Astrocyte (in vitro differentiated cells and primary cell): ENCODE measurements around the gene RELB.

Source experiments
- EZH2 ChIP-seq: IDR thresholded peaks from 2 replicates; pipeline ENCODE4 v1.6.1; 2012; ENCODE audit warnings: mild to moderate bottlenecking, low read length, inconsistent platforms; ENCODE audit not compliant: insufficient read depth
- TF ChIP-seq, protein P1 (sequence below): IDR thresholded peaks from 2 replicates; pipeline ENCODE4 v1.5.1; 2011; ENCODE audit warnings: low read depth, mild to moderate bottlenecking, inconsistent platforms, low read length, moderate library complexity; ENCODE audit not compliant: insufficient read depth

DNA sequence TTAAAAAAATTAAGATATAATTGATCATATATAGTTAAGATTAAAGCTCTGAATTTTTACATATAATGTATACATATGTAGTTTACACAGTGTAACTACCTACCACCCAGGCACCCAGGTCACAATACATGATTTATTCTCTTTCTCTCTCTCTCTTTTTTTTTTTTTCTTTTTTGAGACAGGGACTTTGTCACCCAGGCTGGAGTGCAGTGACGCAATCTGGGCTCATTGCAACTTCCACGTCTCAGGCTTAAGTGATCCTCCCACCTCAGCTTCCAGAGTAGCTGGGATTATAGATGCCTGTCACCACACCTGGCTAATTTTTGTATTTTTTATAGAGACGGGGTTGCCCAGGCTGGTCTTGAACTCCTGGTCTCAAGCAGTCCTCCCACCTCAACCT, 18.8 kb downstream of the RELB start:
- TF ChIP-seq, protein P1, sequence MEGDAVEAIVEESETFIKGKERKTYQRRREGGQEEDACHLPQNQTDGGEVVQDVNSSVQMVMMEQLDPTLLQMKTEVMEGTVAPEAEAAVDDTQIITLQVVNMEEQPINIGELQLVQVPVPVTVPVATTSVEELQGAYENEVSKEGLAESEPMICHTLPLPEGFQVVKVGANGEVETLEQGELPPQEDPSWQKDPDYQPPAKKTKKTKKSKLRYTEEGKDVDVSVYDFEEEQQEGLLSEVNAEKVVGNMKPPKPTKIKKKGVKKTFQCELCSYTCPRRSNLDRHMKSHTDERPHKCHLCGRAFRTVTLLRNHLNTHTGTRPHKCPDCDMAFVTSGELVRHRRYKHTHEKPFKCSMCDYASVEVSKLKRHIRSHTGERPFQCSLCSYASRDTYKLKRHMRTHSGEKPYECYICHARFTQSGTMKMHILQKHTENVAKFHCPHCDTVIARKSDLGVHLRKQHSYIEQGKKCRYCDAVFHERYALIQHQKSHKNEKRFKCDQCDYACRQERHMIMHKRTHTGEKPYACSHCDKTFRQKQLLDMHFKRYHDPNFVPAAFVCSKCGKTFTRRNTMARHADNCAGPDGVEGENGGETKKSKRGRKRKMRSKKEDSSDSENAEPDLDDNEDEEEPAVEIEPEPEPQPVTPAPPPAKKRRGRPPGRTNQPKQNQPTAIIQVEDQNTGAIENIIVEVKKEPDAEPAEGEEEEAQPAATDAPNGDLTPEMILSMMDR = no peak
- TF ChIP-seq EZH2 = no peak
